PFSK-1 (cell line): ENCODE data around the gene FRAT2.

Source experiments
- POLR2AphosphoS5 ChIP-seq: IDR thresholded peaks from 2 replicates; pipeline ENCODE4 v1.6.1; 2012; ENCODE audit warnings: low read depth, mild to moderate bottlenecking, control low read depth, low read length, moderate library complexity
- REST ChIP-seq, 2 experiments: IDR thresholded peaks; 2 replicates each; pipeline versions ENCODE4 v1.6.1 to v1.8.0; 2011 to 2012; ENCODE audit warnings: low read depth in 2 of 2, low read length in 2 of 2, control low read depth in 1 of 2, inconsistent platforms in 1 of 2, mild to moderate bottlenecking in 1 of 2, moderate library complexity in 1 of 2; ENCODE audit not compliant: insufficient read depth in 1 of 2
- TAF1 ChIP-seq: IDR thresholded peaks from 2 replicates; pipeline ENCODE4 v1.6.1; 2012; ENCODE audit warnings: low read length, control low read depth, borderline replicate concordance; ENCODE audit not compliant: insufficient read depth

GRCh38 chr10:97362310-97363033 is 27.9 kb upstream of the FRAT2 start:
- TF ChIP-seq TAF1 (no peak), REST (IDR thresholded peaks at IDR 0.05; ENCODE audit: insufficient read depth in 1 of 2, low read depth in 2 of 2, low read length in 2 of 2) (no peak), POLR2AphosphoS5 (no peak)
